Adrenal gland (tissue), 5 donors: ENCODE results near the gene ZNF331.

Source experiments
- CTCF ChIP-seq, 6 experiments: fragments of 450-650 bp in 4 of 6; fragments of 200-600 bp in 2 of 6; sonication (generic) in 1 of 6; IDR thresholded peaks; 1 replicate in 5 of 6; 2 replicates in 1 of 6; pipeline versions ENCODE4 v1.5.1 to v1.8.0; 2016 to 2021; ENCODE audit warnings: antibody characterized with exemption in 6 of 6, mild to moderate bottlenecking in 2 of 6, moderate library complexity in 1 of 6
- POLR2A ChIP-seq, 2 donors: fragments of 450-650 bp; IDR thresholded peaks; one replicate each; pipeline ENCODE4 v1.6.1; 2017; ENCODE audit warnings: antibody characterized with exemption in 2 of 2, mild to moderate bottlenecking in 2 of 2, moderate library complexity in 1 of 2
- donor health status: DM: no; HTN: no; CAD: no.

DNA sequence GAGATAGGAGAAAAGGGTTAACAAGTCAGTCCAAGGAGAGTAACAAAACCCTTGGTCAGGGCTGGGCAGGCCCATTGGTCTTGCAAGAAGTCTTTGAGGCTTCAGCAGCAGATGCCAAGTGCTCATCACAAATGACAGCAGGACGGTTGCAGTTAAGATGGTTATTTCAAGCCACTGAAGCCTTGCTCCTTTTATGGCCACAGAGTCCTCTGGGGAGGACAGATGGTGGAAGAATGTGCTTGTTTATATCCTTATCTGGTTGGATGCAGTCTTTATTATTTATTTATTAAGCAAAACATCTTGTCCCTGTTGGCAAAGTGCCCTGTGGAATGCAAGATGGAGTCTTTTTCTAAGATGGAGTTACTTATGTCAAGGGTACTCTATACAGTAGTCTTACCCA is 19.2 kb upstream of the ZNF331 start:
- TF ChIP-seq CTCF (IDR thresholded peaks at IDR 0.05) (no peak), POLR2A (IDR thresholded peaks at IDR 0.05) (no peak)
